HG02623 (cell line): Measurements from ENCODE around the gene RFTN1.
"Not testable (repeated sequence)": the region's sequence is repeated elsewhere in the genome, so short reads cannot be mapped to it uniquely, and the experiment has no call there.

ENCODE experiments used
- ATAC-seq: cut with Tn5 transposase; IDR thresholded peaks from one replicate; pipeline ENCODE4 v1.9.1; 2021; ENCODE audit warnings: moderate library complexity; ENCODE audit not compliant: unreplicated experiment

The RFTN1 gene

GRCh38 chr3:16311960-16312451, 201.5 kb downstream of the RFTN1 start:
- ATAC-seq: no peak

DNA sequence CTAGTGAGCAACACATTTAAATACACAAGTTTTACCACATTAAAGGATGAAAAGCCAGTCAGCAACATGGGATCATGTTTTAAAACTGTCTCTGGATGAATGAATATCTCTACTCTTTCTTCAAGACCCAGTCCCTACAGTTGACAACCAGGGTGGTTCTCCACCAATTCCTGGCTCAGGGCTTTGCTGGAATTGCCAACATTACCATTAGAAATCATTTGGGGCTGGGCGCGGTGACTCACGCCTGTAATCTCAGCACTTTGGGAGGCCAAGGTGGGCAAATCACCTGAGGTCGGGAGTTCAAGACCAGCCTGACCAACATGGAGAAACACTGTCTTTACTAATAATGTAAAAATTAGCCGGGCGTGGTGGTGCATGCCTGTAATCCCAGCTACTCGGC, 203.0 kb downstream of the RFTN1 start:
- ATAC-seq: not testable (repeated sequence)

DNA sequence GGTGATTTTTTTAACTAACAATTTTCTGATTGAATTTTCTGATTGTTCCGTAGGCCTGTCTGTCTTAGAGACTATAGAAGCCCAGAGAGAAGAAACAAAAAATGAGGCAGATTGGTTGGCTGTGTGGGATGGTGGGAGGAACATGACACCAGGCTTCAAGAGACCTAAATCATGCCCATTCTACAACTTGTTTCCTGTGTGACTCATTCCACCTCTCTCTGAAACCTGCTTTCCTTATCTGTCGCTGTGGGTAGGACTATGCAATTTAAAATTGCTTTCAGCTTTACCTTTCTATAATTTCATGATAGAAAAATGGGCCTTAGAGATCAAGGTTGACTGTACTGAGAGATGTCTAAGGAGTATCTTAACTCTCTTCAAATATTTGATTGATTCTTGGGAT, 203.9 kb downstream of the RFTN1 start:
- peak; percentile 81 for ATAC-seq

GRCh38 chr3:16308727-16309126, 204.8 kb downstream of the RFTN1 start:
- ATAC-seq: no peak

GRCh38 chr3:16307832-16308531, 205.5 kb downstream of the RFTN1 start:
- no peak for ATAC-seq

DNA sequence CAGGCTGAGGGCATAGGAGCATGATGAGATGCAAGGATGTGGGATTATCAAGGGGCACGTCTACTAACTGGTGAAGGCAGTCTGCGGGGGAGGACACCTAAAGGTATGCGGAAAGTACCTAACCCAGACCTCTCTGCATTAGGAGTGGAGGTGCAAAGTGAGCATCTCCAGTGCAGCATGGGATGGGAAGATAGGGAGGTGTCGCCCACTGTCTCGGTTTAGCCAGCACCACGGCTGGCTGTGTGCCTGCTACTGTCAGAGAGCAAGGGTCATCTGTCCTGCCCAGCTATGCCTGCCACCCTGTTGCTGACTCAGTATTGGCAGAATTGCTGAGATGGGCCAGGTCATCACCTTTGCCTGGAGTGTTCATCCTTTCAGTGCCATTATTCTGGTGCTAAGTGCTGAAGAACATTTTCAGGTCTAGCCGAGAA, 208.4 kb downstream of the RFTN1 start:
- ATAC-seq: no peak

- ATAC-seq: no peak
Observed at GRCh38 chr3:16304061-16305010, 209.2 kb downstream of the RFTN1 start.

DNA sequence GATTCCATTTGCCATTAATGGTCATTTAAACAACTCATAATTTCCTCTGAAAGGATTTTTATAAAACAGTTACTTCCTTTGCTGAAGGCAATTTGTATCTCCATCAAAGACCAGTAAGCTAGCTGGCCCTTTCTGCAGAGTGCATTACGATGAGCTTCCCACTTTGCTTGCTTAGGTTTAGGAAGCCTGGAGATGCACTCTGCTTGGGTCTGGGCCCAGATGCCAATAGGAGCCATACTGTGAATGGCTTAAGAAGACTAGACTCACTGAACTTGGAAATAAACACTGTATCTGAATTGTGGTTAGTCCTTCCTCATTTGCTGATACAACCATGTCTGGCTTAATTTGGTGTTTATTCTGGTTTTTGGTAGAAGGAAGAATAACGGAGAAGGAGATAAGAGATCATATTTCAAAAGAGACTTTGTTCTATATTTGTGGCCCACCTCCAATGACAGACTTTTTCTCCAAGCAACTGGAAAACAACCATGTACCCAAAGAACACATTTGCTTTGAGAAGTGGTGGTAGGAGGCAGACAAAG, 210.4 kb downstream of the RFTN1 start:
- no peak for ATAC-seq

GRCh38 chr3:16302082-16302631, 211.3 kb downstream of the RFTN1 start:
- no peak for ATAC-seq

- no peak for ATAC-seq
Observed at GRCh38 chr3:16301507-16301906, 212.0 kb downstream of the RFTN1 start.

- ATAC-seq: peak; percentile 45
Observed at GRCh38 chr3:16300881-16301359, 212.6 kb downstream of the RFTN1 start.

DNA sequence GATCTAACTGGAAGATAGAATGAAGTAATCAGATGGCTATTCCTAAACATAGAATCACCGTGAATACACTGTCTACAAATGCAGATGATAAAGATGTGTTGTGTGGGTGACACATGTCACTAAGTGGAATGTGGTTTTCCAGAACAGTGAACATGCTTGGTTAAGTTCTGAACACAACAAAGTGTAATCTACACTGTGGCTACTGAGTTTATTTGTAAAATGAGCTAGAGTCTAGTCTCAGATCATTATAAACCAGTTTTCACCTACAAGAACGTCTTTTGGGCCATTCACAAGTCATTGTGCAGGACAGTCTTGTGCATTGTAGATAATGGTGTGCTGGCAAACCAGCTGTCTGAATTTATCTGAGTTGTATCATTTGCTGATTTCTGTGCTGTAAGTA, 213.2 kb downstream of the RFTN1 start:
- ATAC-seq: peak; percentile 54

- no peak for ATAC-seq
Observed at GRCh38 chr3:16299746-16300145, 213.8 kb downstream of the RFTN1 start.

- ATAC-seq: no peak
Observed at GRCh38 chr3:16298891-16299290, 214.6 kb downstream of the RFTN1 start.

DNA sequence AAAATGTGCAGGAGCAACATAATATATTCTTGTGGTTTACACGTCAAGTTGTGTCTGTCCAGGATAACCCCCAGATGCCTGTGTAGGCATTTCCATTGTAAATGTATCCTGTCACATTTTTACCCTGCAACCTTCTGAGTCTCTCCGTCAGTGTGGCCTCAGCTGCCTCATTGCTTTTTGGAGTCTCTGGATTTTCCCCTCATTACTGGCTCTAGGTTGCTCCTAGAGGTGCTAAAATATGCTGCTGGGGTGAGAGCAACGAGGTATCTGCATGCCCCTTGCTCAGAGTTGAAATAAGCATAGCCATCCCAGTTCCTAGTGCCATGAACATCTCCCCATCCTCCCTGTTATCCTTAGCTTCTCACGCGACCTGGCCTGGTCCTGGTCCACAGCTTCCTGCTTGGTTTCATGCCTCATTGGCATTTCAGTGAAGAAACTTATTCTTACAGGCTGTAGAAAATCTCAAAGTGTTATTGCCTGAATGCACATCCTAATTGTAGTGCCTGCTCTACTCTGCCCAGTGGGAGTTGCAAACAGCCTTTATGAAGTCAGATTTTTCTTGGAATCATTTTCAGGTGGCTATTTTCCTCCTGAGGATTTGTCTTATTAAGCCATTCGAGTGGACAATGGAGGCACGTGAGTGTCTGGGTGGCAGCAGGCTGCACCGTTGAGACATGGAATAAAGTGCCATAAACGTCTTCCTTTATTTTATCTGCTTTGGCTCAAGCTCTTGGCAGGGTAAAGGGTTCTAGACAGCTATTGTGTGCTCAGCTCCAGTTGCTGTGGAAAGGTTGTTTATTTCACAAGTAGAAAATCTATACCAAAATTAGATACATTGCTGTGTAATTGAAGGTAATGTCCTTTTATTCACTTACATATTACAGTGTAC, 215.3 kb downstream of the RFTN1 start:
- ATAC-seq: no peak

DNA sequence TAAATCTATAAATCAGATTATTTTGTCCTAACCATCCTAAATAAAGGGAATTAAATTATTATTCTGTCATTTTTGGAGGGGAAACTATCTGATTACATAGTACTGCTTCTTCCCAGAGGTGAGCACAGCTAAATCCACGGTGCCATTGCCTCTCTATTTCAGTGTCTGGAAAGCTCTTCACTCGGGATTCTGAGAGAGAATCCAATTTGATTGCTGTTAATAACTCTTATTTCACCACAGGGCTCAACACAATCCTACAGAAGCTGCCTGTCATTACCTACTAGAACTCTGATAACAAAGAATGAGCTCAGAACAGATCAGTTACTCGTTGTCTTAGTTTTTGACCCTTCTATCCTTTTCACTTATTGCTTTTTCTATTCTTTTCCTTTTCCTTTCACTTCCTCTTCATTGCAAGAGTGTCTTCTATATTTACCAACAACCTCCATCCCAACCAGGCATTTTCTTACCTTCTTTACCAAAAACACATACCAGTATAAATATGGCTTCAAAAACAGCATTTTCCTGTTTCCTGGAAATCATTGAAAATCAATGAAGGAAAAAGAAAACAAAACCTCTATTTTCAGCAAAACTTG, 218.1 kb downstream of the RFTN1 start:
- ATAC-seq: no peak

DNA sequence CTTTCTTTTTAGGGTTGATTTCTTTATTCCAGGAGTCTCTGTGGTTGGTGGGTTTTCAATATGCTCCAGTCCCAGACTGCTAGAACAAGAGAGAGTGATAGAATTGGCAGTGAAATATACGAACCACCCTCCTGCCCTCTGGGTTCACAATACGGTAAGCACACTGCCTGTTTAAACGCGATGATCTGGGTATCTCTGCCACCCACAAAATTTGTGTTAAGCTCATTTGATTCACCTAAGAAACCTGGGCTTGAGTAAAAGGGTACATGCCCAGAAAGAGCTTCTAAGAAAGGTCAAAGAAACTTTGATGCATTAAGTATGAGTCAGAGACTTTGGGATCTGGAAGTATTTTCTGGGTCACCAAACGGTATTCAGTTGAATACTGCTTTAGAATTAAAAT, 218.7 kb downstream of the RFTN1 start:
- no peak for ATAC-seq

DNA sequence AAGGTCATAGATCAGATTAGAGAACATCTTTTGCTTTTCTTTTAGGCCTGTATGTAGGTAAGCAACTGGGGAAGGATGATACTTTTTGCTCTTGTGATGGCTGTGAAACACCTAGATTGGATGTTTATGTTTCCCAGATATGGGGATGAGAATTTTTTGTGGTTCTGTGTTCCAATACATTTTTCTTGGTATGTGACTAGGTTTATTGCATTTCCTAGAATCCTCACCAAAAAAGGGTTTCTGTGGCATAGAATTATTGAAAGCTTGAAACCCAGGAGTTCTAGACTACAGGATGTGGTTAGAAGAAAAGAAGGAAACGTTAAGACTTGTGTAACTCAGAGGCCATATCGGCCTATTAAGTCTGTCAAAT, 222.7 kb downstream of the RFTN1 start:
- no peak for ATAC-seq

DNA sequence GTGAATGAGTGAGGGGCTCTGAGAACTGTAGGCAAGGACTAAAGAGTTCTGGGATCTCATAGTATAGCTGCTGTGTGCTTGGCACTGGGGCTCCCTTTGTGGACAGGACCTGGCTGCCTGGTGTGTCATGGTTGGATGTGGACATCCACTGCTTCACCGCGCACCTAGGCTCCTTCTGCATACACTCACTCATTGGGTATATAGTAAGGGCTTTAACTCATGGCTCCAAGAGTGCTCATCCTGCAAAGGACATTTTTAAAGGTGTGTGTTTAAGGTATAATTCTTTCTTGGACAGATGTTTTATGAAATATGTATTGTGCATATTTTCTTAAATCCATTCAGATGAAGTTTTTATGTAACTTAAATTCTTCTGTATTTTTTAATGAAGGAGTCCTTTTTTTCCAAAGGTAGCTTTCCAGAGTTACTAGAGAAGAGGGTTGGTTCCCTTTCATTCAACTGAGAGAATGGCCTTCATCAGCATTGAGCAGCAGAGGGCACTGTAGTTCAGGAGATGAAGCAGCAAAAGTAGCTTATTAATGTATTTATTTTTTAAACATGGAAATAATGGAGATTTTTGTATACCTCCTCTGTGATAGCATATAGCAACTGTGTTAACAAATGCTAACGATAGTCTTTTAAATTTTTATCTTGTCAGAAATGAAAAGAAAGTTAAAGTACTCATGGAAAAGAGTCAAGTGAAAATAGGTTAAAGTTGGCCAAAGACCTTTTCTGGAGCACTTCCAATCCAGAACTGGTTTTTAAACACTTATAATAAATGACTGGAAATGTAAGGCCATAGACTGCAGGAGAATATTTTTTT, 223.3 kb downstream of the RFTN1 start:
- ATAC-seq: no peak
